HG03575 (cell line): ENCODE data around the gene TNFAIP8L2.

ENCODE experiments used
- ATAC-seq: cut with Tn5 transposase; IDR thresholded peaks from one replicate; pipeline ENCODE4 v1.9.1; 2021; ENCODE audit not compliant: unreplicated experiment, insufficient number of reproducible peaks, low FRiP score; ENCODE audit errors: extremely low read depth

The TNFAIP8L2 gene

GRCh38 chr1:151144474-151145303, 11.8 kb upstream of the TNFAIP8L2 start:
- ATAC-seq, result no peak

- no peak for ATAC-seq
These were observed 11.0 kb upstream of the TNFAIP8L2 start for GRCh38 chr1:151145304-151146071.

- ATAC-seq, result no peak
These were observed 10.4 kb upstream of the TNFAIP8L2 start for GRCh38 chr1:151146072-151146411.

- ATAC-seq, result peak; percentile 85
These were observed 9.9 kb upstream of the TNFAIP8L2 start, which contains the start of gene SEMA6C for GRCh38 chr1:151146412-151147131. Gene SEMA6C (minus strand): TSS chr1:151146631. CDS start chr1:151142621, 4,010 bp downstream.

GRCh38 chr1:151147132-151147503, 9.3 kb upstream of the TNFAIP8L2 start:
- no peak for ATAC-seq

GRCh38 chr1:151147665-151148064, 8.8 kb upstream of the TNFAIP8L2 start:
- no peak for ATAC-seq

GRCh38 chr1:151157067-151157531, 650 bp downstream of the TNFAIP8L2 start:
- ATAC-seq, result no peak

- no peak for ATAC-seq
These were observed 1.9 kb downstream of the TNFAIP8L2 start for GRCh38 chr1:151158326-151158725.

GRCh38 chr1:151158751-151159251, 2.4 kb downstream of the TNFAIP8L2 start:
- no peak for ATAC-seq

GRCh38 chr1:151159373-151159772, 2.9 kb downstream of the TNFAIP8L2 start:
- no peak for ATAC-seq

- no peak for ATAC-seq
These were observed 8.4 kb downstream of the TNFAIP8L2 start for GRCh38 chr1:151164732-151165280.

- no peak for ATAC-seq
These were observed 8.9 kb downstream of the TNFAIP8L2 start for GRCh38 chr1:151165281-151165737.

- ATAC-seq, result no peak
These were observed 9.5 kb downstream of the TNFAIP8L2 start, which contains the start of the genes LYSMD1 and SCNM1 for GRCh38 chr1:151165738-151166504. Gene LYSMD1 (minus strand): TSS chr1:151165902. CDS start chr1:151165258, 644 bp downstream. Gene SCNM1 (plus strand): TSS chr1:151166144. CDS start chr1:151166153, 9 bp downstream.

- no peak for ATAC-seq
These were observed 10.1 kb downstream of the TNFAIP8L2 start for GRCh38 chr1:151166505-151166956.

GRCh38 chr1:151167116-151167515, 10.7 kb downstream of the TNFAIP8L2 start:
- ATAC-seq, result no peak

- no peak for ATAC-seq
These were observed 14.7 kb downstream of the TNFAIP8L2 start for GRCh38 chr1:151171190-151171589.

- ATAC-seq, result no peak
These were observed 18.7 kb downstream of the TNFAIP8L2 start for GRCh38 chr1:151175041-151175741.
